Measurements from ENCODE around the gene PLXNA4. TPM values are rescaled to one million over a fixed set of nuclear protein-coding genes. Genes with fewer than 3 reads are reported as not detected.
A peak's percentile ranks its signal among the peaks of the same experiment; 100 is the strongest.

Gene PLXNA4
- total RNA-seq, 4 donors from 2014 or later, result 4.8 to 19.7 (median 10.7) TPM

DNA sequence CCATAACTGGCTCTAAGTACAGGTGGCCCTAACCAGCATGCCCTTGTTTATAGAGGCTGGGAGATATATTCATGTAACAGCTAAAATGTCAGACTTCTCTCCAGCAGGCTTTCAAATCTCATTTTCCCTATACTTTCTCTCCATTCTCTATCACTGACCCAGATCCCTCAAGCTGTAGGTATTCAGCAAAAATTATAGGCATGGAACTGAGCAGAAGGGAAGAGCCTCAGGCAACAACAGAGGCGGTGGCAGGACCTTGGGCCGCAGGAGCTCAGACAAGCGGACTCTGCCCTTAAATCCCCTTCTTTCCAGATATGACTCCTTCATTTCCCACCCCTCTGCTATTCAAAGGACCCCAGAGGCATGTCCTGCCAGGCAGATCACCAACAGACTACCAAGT, 417.4 kb downstream of the PLXNA4 start:
- no peak for ATAC-seq

DNA sequence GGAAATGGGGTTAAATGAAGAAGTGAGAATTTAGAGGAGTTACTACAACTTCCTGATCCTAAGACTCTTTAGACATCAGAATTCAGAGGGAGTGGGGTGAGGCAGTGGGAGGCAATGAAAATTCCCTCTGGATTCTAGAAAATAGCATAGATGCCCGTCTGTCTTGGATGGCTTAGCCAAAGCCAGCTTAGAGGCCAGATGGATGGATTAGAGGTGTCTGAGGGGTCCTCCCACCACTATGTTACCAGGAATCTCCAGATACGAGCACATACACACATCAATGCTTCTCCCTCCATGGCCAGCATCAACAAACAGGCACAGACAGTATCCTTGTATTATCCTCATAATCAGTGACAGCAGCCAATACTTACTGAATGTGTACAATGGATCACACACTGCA, 418.1 kb downstream of the PLXNA4 start:
- no peak for ATAC-seq
- Histone ChIP-seq H3K36me3 (peaks cover 0 to 25% of the 10 kb centered on the region in 2 donors), H3K4me3 (no peak overlapping the region), H3K9me3 (no peaks in the 10 kb centered on the region), H3K27me3 (no peaks in the 10 kb centered on the region), H3K4me1 (peaks cover 0 to 7% (median 0%) of the 10 kb centered on the region in 3 donors), H3K27ac (no peak overlapping the region)
- TF ChIP-seq POLR2AphosphoS5 (IDR thresholded peaks at IDR 0.05) (no peak), EP300 (IDR thresholded peaks at IDR 0.05) (no peak), POLR2A (IDR thresholded peaks at IDR 0.05) (no peak)
- TF ChIP-seq, protein P1, sequence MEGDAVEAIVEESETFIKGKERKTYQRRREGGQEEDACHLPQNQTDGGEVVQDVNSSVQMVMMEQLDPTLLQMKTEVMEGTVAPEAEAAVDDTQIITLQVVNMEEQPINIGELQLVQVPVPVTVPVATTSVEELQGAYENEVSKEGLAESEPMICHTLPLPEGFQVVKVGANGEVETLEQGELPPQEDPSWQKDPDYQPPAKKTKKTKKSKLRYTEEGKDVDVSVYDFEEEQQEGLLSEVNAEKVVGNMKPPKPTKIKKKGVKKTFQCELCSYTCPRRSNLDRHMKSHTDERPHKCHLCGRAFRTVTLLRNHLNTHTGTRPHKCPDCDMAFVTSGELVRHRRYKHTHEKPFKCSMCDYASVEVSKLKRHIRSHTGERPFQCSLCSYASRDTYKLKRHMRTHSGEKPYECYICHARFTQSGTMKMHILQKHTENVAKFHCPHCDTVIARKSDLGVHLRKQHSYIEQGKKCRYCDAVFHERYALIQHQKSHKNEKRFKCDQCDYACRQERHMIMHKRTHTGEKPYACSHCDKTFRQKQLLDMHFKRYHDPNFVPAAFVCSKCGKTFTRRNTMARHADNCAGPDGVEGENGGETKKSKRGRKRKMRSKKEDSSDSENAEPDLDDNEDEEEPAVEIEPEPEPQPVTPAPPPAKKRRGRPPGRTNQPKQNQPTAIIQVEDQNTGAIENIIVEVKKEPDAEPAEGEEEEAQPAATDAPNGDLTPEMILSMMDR (IDR thresholded peaks at IDR 0.05), result no peak
- WGBS, 2 donors (ENCODE audit: low coverage in 1 of 2), result 84 to 100% methylated on average over 1 to 2 of the region's 2 CpGs

More for the DNA sequence above, 417.4 kb downstream of the PLXNA4 start:
- no peaks in the 10 kb centered on the region for H3K27me3 ChIP-seq
- no peak overlapping the region for H3K4me3 ChIP-seq
- peaks cover 0 to 7% (median 0%) of the 10 kb centered on the region in 3 donors for H3K4me1 ChIP-seq
- H3K36me3 ChIP-seq, result peaks cover 0 to 31% of the 10 kb centered on the region in 2 donors
- WGBS, 2 donors (ENCODE audit: low coverage in 1 of 2), result 89 to 95% methylated on average over 3 of the region's 3 CpGs
- no peaks in the 10 kb centered on the region for H3K9me3 ChIP-seq
- H3K27ac ChIP-seq, result no peak overlapping the region
- no peak for TF ChIP-seq POLR2A (IDR thresholded peaks at IDR 0.05)
- TF ChIP-seq, protein P1 (IDR thresholded peaks at IDR 0.05), result no peak
- no peak for TF ChIP-seq POLR2AphosphoS5 (IDR thresholded peaks at IDR 0.05)
- no peak for TF ChIP-seq EP300 (IDR thresholded peaks at IDR 0.05)

DNA sequence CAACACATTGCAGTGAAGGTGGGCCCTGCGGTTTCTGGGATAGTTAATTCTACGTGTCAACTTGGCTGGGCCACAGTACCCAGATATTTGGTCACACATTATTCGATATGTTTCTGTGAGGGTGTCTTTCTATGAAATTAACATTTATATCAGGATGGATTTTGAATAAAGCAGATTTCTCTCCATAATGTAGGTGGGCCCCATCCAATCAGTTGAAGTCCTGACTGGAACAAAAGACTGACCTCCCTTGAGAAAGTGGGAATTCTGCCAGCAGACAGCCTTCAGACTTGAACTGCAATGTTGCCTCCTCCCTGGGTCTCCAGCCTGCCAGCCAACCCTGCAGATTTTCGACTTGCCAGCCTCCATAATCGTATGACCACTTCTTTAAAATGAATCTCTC, 420.6 kb downstream of the PLXNA4 start:
- Histone ChIP-seq H3K4me3 (no peak overlapping the region), H3K9me3 (no peaks in the 10 kb centered on the region), H3K36me3 (peaks cover 0 to 23% of the 10 kb centered on the region in 2 donors), H3K27me3 (no peaks in the 10 kb centered on the region), H3K4me1 (no peaks in the 10 kb centered on the region), H3K27ac (no peak overlapping the region)
- ATAC-seq, result no peak
- no peak for TF ChIP-seq POLR2A (IDR thresholded peaks at IDR 0.05)
- no peak for TF ChIP-seq POLR2AphosphoS5 (IDR thresholded peaks at IDR 0.05)
- no peak for TF ChIP-seq EP300 (IDR thresholded peaks at IDR 0.05)
- WGBS, 2 donors (ENCODE audit: low coverage in 1 of 2), result 96 to 100% methylated on average over 2 to 3 of the region's 5 CpGs

DNA sequence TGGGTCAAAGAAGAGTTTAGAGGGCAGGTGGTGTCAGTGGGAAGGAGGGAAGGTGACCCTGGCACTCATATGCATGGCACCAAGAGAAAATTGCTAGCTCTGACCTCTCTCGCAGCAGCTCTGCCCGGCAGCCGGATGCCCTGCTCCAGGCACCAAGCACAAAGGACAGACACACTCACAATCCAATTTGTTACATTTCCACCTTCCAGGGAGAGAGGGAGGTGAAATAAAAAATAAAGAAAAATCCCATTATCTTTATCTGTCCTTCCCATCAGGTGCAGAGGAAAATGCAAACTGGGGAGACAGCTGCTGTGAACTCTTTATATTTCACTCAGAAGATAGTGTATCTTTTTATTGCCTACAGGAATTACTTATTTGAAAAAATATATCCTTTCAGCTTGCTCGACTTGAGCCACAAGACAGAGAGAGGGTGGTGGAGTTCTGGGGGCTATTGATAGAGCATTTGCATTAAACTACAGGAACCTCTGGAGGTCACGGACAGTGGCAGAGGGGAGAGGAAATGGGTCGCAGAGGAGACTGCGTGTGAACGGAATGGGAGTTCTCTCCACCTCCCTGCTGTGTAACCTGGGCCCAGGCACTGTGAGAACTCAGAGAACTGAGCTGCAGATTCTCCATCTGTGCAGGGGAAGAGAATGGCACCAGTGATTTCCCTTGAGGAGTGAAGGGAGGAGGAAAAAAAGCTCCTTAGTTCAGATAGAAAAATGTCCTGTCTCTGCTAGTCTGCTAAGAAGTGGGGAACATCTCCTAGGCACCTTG, 421.4 kb downstream of the PLXNA4 start:
- no peaks in the 10 kb centered on the region for H3K4me1 ChIP-seq
- no peak overlapping the region for H3K27ac ChIP-seq
- H3K4me3 ChIP-seq, result no peak overlapping the region
- H3K9me3 ChIP-seq, result no peaks in the 10 kb centered on the region
- TF ChIP-seq, protein P1 (IDR thresholded peaks at IDR 0.05), result no peak
- TF ChIP-seq EP300 (IDR thresholded peaks at IDR 0.05) (no peak), POLR2AphosphoS5 (IDR thresholded peaks at IDR 0.05) (no peak), POLR2A (IDR thresholded peaks at IDR 0.05) (no peak)
- no peak for ATAC-seq
- peaks cover 0 to 23% of the 10 kb centered on the region in 2 donors for H3K36me3 ChIP-seq
- H3K27me3 ChIP-seq, result no peaks in the 10 kb centered on the region
- WGBS, 2 donors (ENCODE audit: low coverage in 1 of 2), result 75 to 80% methylated on average over 2 to 8 of the region's 8 CpGs

DNA sequence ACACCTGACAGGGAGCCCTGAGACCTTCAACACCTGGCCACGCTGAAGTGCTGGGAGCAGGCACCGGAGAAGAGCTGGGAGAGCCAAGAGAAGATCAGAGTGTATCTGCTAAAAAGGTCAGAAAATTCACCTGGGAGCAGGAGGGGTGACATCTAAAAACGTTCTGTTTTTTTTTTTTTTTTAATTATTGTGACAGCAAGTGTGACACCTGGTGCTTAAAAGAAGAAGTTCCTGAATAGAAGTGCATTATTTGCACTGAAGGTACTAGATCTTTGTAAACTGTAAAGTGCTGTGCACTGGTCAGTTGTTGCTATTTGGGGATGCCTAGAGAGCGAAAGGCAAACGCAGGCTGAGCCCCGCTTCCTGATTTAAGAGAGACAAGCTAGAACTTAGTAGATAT, 422.0 kb downstream of the PLXNA4 start:
- TF ChIP-seq, protein P1 (IDR thresholded peaks at IDR 0.05), result peak in 1 of 4 experiments; percentile 25
- TF ChIP-seq EP300 (IDR thresholded peaks at IDR 0.05), result no peak
- WGBS, 2 donors (ENCODE audit: low coverage in 1 of 2), result 49 to 69% methylated on average over 4 to 6 of the region's 6 CpGs
- no peak for ATAC-seq

More for the DNA sequence above, 422.0 kb downstream of the PLXNA4 start:
- Histone ChIP-seq H3K9me3 (no peaks in the 10 kb centered on the region), H3K27me3 (no peaks in the 10 kb centered on the region), H3K4me3 (no peak overlapping the region), H3K27ac (no peak overlapping the region), H3K4me1 (no peaks in the 10 kb centered on the region), H3K36me3 (peaks cover 0 to 20% of the 10 kb centered on the region in 2 donors)

All from gastroesophageal sphincter (tissue), 4 donors.